H1 (cell line): ENCODE data around the gene TMC6. TPM values are rescaled to one million over a fixed set of nuclear protein-coding genes. Genes with fewer than 3 reads are reported as not detected.

ENCODE experiments used
- CTCF ChIA-PET: fragments of 300-600 bp; sonication (Branson Sonifier 250); formaldehyde crosslinking; loops from one replicate; lab custom pipeline; 2021; ENCODE audit not compliant: partially characterized antibody; lab: Charles Lee
- POLR2A ChIA-PET: fragments of 300-600 bp; sonication (Branson Sonifier 250); formaldehyde crosslinking; loops from one replicate; lab custom pipeline; 2021; ENCODE audit warnings: inconsistent platforms; ENCODE audit not compliant: partially characterized antibody; lab: Charles Lee
- DNase-seq, 2 experiments: peaks; one replicate each; pipeline versions ENCODE4 v3.0.0 to v3.0.0-alpha.2; 2010 to 2022; ENCODE audit warnings: low spot score in 2 of 2, low read depth in 1 of 2, mixed read lengths in 1 of 2
- FAIRE-seq: peaks from 2 replicates; lab custom pipeline; 2011; peaks lifted over from hg19 to GRCh38; lab: Jason Lieb, UNC
- H2AFZ ChIP-seq: 2 replicates; pipeline ENCODE4 v1.8.1; 2012; ENCODE audit warnings: low read length, inconsistent platforms
- H2AK5ac ChIP-seq: 2 replicates; pipeline ENCODE4 v1.6.1; 2013; ENCODE audit warnings: low read depth, low read length
- H2BK120ac ChIP-seq: replicated peaks from 2 replicates; pipeline ENCODE3; 2013; ENCODE audit warnings: low read depth, low read length, inconsistent platforms
- H2BK12ac ChIP-seq: 2 replicates; pipeline ENCODE4 v1.6.1; 2013; ENCODE audit warnings: low read depth, low read length
- H2BK15ac ChIP-seq: 2 replicates; pipeline ENCODE4 v1.6.1; 2013; ENCODE audit warnings: low read length
- H2BK20ac ChIP-seq: 2 replicates; pipeline ENCODE4 v1.6.1; 2013; ENCODE audit warnings: low read length
- H2BK5ac ChIP-seq: 2 replicates; pipeline ENCODE4 v1.6.1; 2013; ENCODE audit warnings: low read depth, low read length
- H3K14ac ChIP-seq: 2 replicates; pipeline ENCODE4 v1.6.1; 2013; ENCODE audit warnings: inconsistent platforms; ENCODE audit not compliant: insufficient read length
- H3K18ac ChIP-seq: 2 replicates; pipeline ENCODE4 v1.6.1; 2013; ENCODE audit warnings: low read length; ENCODE audit errors: extremely low read depth
- H3K23ac ChIP-seq: 2 replicates; pipeline ENCODE4 v1.6.1; 2013; ENCODE audit warnings: inconsistent platforms; ENCODE audit not compliant: insufficient read length
- H3K23me2 ChIP-seq: 2 replicates; pipeline ENCODE4 v1.6.1; 2013; ENCODE audit warnings: low read depth, low read length
- H3K27ac ChIP-seq: 2 replicates; pipeline ENCODE4 v1.6.1; 2011; ENCODE audit warnings: low read depth, low read length, inconsistent platforms
- H3K27me3 ChIP-seq, 4 experiments: replicated peaks in 1 of 4; 1 replicate in 1 of 4; 2 replicates in 3 of 4; pipeline versions ENCODE4 v1.6.1 to v1.8.1; 2011 to 2013; ENCODE audit warnings: low read length in 3 of 4, mild to moderate bottlenecking in 3 of 4, inconsistent platforms in 2 of 4, mixed read lengths in 2 of 4, moderate library complexity in 1 of 4; ENCODE audit not compliant: control insufficient read depth in 3 of 4, insufficient read depth in 3 of 4; ENCODE audit errors: extremely low read depth in 1 of 4
- H3K36me3 ChIP-seq, 4 experiments: 2 replicates each; pipeline versions ENCODE4 v1.6.1 to v1.8.1; 2011 to 2013; ENCODE audit warnings: mild to moderate bottlenecking in 4 of 4, low read length in 3 of 4, moderate library complexity in 2 of 4, control low read depth in 1 of 4, inconsistent platforms in 1 of 4; ENCODE audit not compliant: insufficient read depth in 4 of 4, control insufficient read depth in 2 of 4
- H3K4ac ChIP-seq: replicated peaks from 2 replicates; pipeline ENCODE3; 2013; ENCODE audit warnings: low read length, low read depth, mixed read lengths, inconsistent platforms; ENCODE audit not compliant: insufficient read length
- H3K4me1 ChIP-seq, 4 experiments: replicated peaks in 1 of 4; 1 replicate in 1 of 4; 2 replicates in 3 of 4; pipeline versions ENCODE4 v1.6.1 to v1.8.1; 2011 to 2013; ENCODE audit warnings: low read length in 3 of 4, inconsistent platforms in 2 of 4, mixed read lengths in 1 of 4; ENCODE audit not compliant: insufficient read depth in 4 of 4, control insufficient read depth in 3 of 4
- H3K4me2 ChIP-seq, 2 experiments: 2 replicates each; pipeline versions ENCODE4 v1.6.1 to v1.8.1; 2011 to 2013; ENCODE audit warnings: low read depth in 2 of 2, low read length in 2 of 2, control low read depth in 1 of 2, inconsistent platforms in 1 of 2, mild to moderate bottlenecking in 1 of 2; ENCODE audit not compliant: insufficient read depth in 1 of 2
- H3K4me3 ChIP-seq, 4 experiments: fragments of 200-600, 300-600 bp in 1 of 4; sonication (generic), shearing (Covaris generic), sonication (Bioruptor Twin) in 1 of 4; 2 replicates each; pipeline versions ENCODE4 v1.5.1 to v1.8.1; 2011 to 2016; ENCODE audit warnings: low read length in 4 of 4, low read depth in 3 of 4, control low read depth in 2 of 4, inconsistent platforms in 2 of 4, mild to moderate bottlenecking in 2 of 4, mixed read lengths in 1 of 4, moderate library complexity in 1 of 4; ENCODE audit not compliant: insufficient read depth in 2 of 4; ENCODE audit errors: extremely low read depth in 1 of 4
- H3K56ac ChIP-seq: replicated peaks from 2 replicates; pipeline ENCODE3; 2013; ENCODE audit warnings: low read depth, mild to moderate bottlenecking, mixed read lengths, low read length, inconsistent platforms; ENCODE audit not compliant: insufficient read length
- H3K79me1 ChIP-seq: 2 replicates; pipeline ENCODE4 v1.6.1; 2013; ENCODE audit warnings: low read depth, low read length, control low read depth
- H3K79me2 ChIP-seq, 2 experiments: 2 replicates each; pipeline versions ENCODE4 v1.6.1 to v1.8.1; 2012 to 2013; ENCODE audit warnings: low read length in 2 of 2, mild to moderate bottlenecking in 2 of 2, inconsistent platforms in 1 of 2; ENCODE audit not compliant: insufficient read depth in 2 of 2, control insufficient read depth in 1 of 2
- H3K9ac ChIP-seq, 4 experiments: replicated peaks in 1 of 4; 1 replicate in 1 of 4; 2 replicates in 3 of 4; pipeline versions ENCODE4 v1.6.1 to v1.8.1; 2011 to 2013; ENCODE audit warnings: low read depth in 3 of 4, low read length in 3 of 4, control low read depth in 2 of 4, mild to moderate bottlenecking in 2 of 4, moderate library complexity in 2 of 4, inconsistent platforms in 1 of 4; ENCODE audit errors: extremely low read depth in 1 of 4
- H3K9me3 ChIP-seq, 2 experiments: 2 replicates each; pipeline versions ENCODE4 v1.6.1 to v1.8.1; 2012 to 2013; ENCODE audit warnings: mild to moderate bottlenecking in 2 of 2, moderate library complexity in 2 of 2, control low read depth in 1 of 2, inconsistent platforms in 1 of 2, low read depth in 1 of 2, low read length in 1 of 2, mixed read lengths in 1 of 2; ENCODE audit not compliant: insufficient read depth in 2 of 2
- H4K20me1 ChIP-seq, 2 experiments: replicated peaks in 1 of 2; 2 replicates each; pipeline versions ENCODE3 to v1.8.1; 2011 to 2013; ENCODE audit warnings: inconsistent platforms in 2 of 2, low read length in 2 of 2, mild to moderate bottlenecking in 1 of 2; ENCODE audit not compliant: insufficient read depth in 2 of 2, control insufficient read depth in 1 of 2
- H4K5ac ChIP-seq: 2 replicates; pipeline ENCODE4 v1.6.1; 2013; ENCODE audit warnings: low read length, low read depth, mixed read lengths, inconsistent platforms; ENCODE audit not compliant: insufficient read length
- H4K8ac ChIP-seq: 2 replicates; pipeline ENCODE4 v1.8.0; 2013; ENCODE audit warnings: mild to moderate bottlenecking, moderate library complexity, low read length, inconsistent platforms; ENCODE audit not compliant: insufficient read depth; ENCODE audit errors: extremely low read depth
- H4K91ac ChIP-seq: replicated peaks from 2 replicates; pipeline ENCODE3; 2013; ENCODE audit warnings: low read length, mixed read lengths, inconsistent platforms; ENCODE audit not compliant: insufficient read length
- CBX5 ChIP-seq: fragments of 300-800, 300-1000 bp; sonication (generic); IDR thresholded peaks from 2 replicates; pipeline ENCODE4 v1.7.1; 2016; ENCODE audit warnings: antibody characterized with exemption, low read length, low read depth
- CHD1 ChIP-seq: IDR thresholded peaks from 2 replicates; pipeline ENCODE4 v1.6.1; 2012; ENCODE audit warnings: low read depth, low read length, improper control_type of control experiment
- CREB1 ChIP-seq: IDR thresholded peaks from 2 replicates; pipeline ENCODE4 v1.6.1; 2012; ENCODE audit warnings: inconsistent platforms
- CTCF ChIP-seq, 3 experiments: IDR thresholded peaks; 1 replicate in 2 of 3; 2 replicates in 1 of 3; pipeline versions ENCODE4 v1.5.1 to v1.6.1; 2011; ENCODE audit warnings: low read length in 3 of 3, mild to moderate bottlenecking in 3 of 3, inconsistent platforms in 2 of 3, low read depth in 1 of 3, moderate library complexity in 1 of 3; ENCODE audit not compliant: insufficient read depth in 1 of 3; ENCODE audit errors: control extremely low read depth in 1 of 3
- JUN ChIP-seq: IDR thresholded peaks from 2 replicates; pipeline ENCODE4 v1.6.1; 2011; ENCODE audit warnings: low read depth, mild to moderate bottlenecking, improper control_type of control experiment, low read length
- MAFK ChIP-seq: IDR thresholded peaks from 2 replicates; pipeline ENCODE4 v1.6.1; 2012; ENCODE audit warnings: low read depth, mild to moderate bottlenecking, improper control_type of control experiment, low read length
- NANOG ChIP-seq: IDR thresholded peaks from 2 replicates; pipeline ENCODE4 v1.6.1; 2011; ENCODE audit warnings: low read length, low read depth, mild to moderate bottlenecking, inconsistent platforms; ENCODE audit not compliant: insufficient read depth, poor library complexity, severe bottlenecking
- SIN3A ChIP-seq, 2 experiments: IDR thresholded peaks in 1 of 2; conservative IDR thresholded peaks in 1 of 2; 2 replicates each; pipeline ENCODE4 v1.6.1; 2011 to 2012; ENCODE audit warnings: low read length in 2 of 2, improper control_type of control experiment in 1 of 2, low read depth in 1 of 2, mild to moderate bottlenecking in 1 of 2
- TAF1 ChIP-seq: IDR thresholded peaks from 2 replicates; pipeline ENCODE4 v1.6.1; 2011; ENCODE audit warnings: mild to moderate bottlenecking, low read depth, low read length
- WGBS, 2 experiments: shearing (Covaris generic) in 1 of 2; methylation state at CpG; one replicate each; pipeline versions ENCODE4 v1.1.6 to v1.1.7; 2013 to 2015; ENCODE audit warnings: low lambda C conversion rate in 2 of 2, mixed read lengths in 2 of 2, inconsistent platforms in 1 of 2, low coverage in 1 of 2, missing lambda C conversion rate in 1 of 2; ENCODE audit not compliant: insufficient replicate concordance in 2 of 2, insufficient coverage in 1 of 2, insufficient read length in 1 of 2; ENCODE audit errors: extremely low coverage in 1 of 2, missing lambda C conversion rate in 1 of 2; 5-methylcytosine and 5-hydroxymethylcytosine counted together
- polyA plus RNA-seq, 7 experiments: library from polyadenylated mRNA; depleted of rRNA in 3 of 7; stranded (reverse) in 5 of 7; unstranded in 2 of 7; fragments of >200 nt in 5 of 7; fragments of 200-250 nt in 2 of 7; gene quantifications; 1 replicate in 5 of 7; 2 replicates in 1 of 7; 4 replicates in 1 of 7; pipeline versions ENCODE4 v1.2.1 to v1.2.3, GENCODE V29; 2011 to 2013; ENCODE audit warnings: missing spikeins in 2 of 7, mixed read lengths in 2 of 7
- total RNA-seq: library from RNA; stranded (reverse); fragmentation: NEBNext Ultra II Directional; extraction: Animal tissue kit (Norgen Biotek cat#: 25700); gene quantifications from 2 replicates; pipeline ENCODE4 v1.2.1, GENCODE V29; 2021

TMC6 gene
- total and polyA plus RNA-seq, 2 of the 8 experiments (the other 6 are each of a cell fraction or from before 2014, with no cell fraction given), result 39.4 to 77.6 TPM

GRCh38 chr17:78134899-78135385 lies 6.4 kb upstream of the TMC6 start:
- Histone ChIP-seq H2BK15ac (0 out of 2 replicates have a peak overlapping the region, but pooled peaks have one; percentile 18), H3K14ac (no peak overlapping the region), H3K4me2 (no peak overlapping the region), H2AK5ac (no peak overlapping the region), H3K9me3 (no peaks in the 10 kb centered on the region), H3K79me2 (no peaks in the 10 kb centered on the region), H2BK120ac (no peak overlapping the region), H4K5ac (no peak overlapping the region), H3K23me2 (no peaks in the 10 kb centered on the region; the same call in 1 of the 2 replicates), H3K23ac (no peak overlapping the region), H4K8ac (no peak overlapping the region), H4K20me1 (peaks cover 0 to 4% of the 10 kb centered on the region in 2 experiments), H3K36me3 (no peaks in the 10 kb centered on the region), H3K4me1 (peaks cover 0 to 17% (median 5%) of the 10 kb centered on the region in 4 experiments; a peak in 5 of 7 replicates), H2BK12ac (no peak overlapping the region), H3K27ac (no peak overlapping the region), H3K18ac (no peak overlapping the region), H2BK5ac (no peak overlapping the region), H4K91ac (no peak overlapping the region), H3K27me3 (peaks cover 0 to 26% (median 17%) of the 10 kb centered on the region in 4 experiments; a peak in 5 of 7 replicates), H3K79me1 (no peaks in the 10 kb centered on the region), H3K9ac (no peak overlapping the region), H3K56ac (no peak overlapping the region), H2BK20ac (no peak overlapping the region), H2AFZ (no peak overlapping the region), H3K4ac (no peak overlapping the region), H3K4me3 (no peak overlapping the region)
- FAIRE-seq (no peak), DNase-seq (no peak)
- TF ChIP-seq CREB1, result no peak
- no peak for TF ChIP-seq NANOG
- TF ChIP-seq SIN3A (conservative IDR thresholded peaks at IDR 0.05 in 1 of 2, IDR thresholded peaks at IDR 0.05 in 1 of 2; ENCODE audit: low read depth in 1 of 2, low read length in 2 of 2), result no peak
- TF ChIP-seq CBX5, result no peak
- no peak for TF ChIP-seq MAFK
- no peak for TF ChIP-seq TAF1
- no peak for TF ChIP-seq CTCF (IDR thresholded peaks at IDR 0.05; ENCODE audit: control extremely low read depth in 1 of 3, insufficient read depth in 1 of 3, low read depth in 1 of 3, low read length in 3 of 3)
- TF ChIP-seq CHD1, result no peak
- TF ChIP-seq JUN, result no peak
- ChIA-PET POLR2A (interaction anchor here (0.9 to 4.6 kb wide), 9 partner anchors 9 to 64 kb away, joined by 3 to 16 read pairs (median 4); partner anchors contain the start of genes AFMID and TK1), CTCF (interaction anchor here (0.7 to 8.0 kb wide), 24 partner anchors 9 to 595 kb away, joined by 3 to 122 read pairs (median 5); partner anchors contain the start of genes AFMID, TK1 and TMC6)
- WGBS, 2 experiments, result 74% methylated on average over 9 of the region's 9 CpGs; no CpG with 5 or more reads in 1 of the 2 experiments
